ENCODE results near the gene NME4. TPM values are rescaled to one million over a fixed set of nuclear protein-coding genes. Genes with fewer than 3 reads are reported as not detected.

NME4 gene
- total RNA-seq, 1 donor from 2014 or later = 154 TPM

GRCh38 chr16:397736-398332 is 835 bp downstream of the NME4 start:
- Mint-ChIP-seq H3K9me3 (ENCODE audit: low read depth) (no peaks in the 10 kb centered on the region), H3K4me1 (ENCODE audit: low read depth) (peaks cover 9% of the 10 kb centered on the region), H3K4me3 (ENCODE audit: low read depth) (peak overlapping the region; percentile 61), H3K36me3 (ENCODE audit: insufficient read depth) (no peaks in the 10 kb centered on the region), H3K27me3 (no peaks in the 10 kb centered on the region), H3K27ac (peak overlapping the region; percentile 86)
- DNase-seq (ENCODE audit: low spot score, unreplicated experiment) = peak; percentile 75
- TF ChIP-seq CTCF (IDR thresholded peaks at IDR 0.05; ENCODE audit: unreplicated experiment) = peak; percentile 55

- TF ChIP-seq CTCF (IDR thresholded peaks at IDR 0.05; ENCODE audit: unreplicated experiment) = no peak
- no peak for DNase-seq (ENCODE audit: low spot score, unreplicated experiment)
- H3K27me3 Mint-ChIP-seq = no peaks in the 10 kb centered on the region
- peaks cover 9% of the 10 kb centered on the region for H3K4me1 Mint-ChIP-seq (ENCODE audit: low read depth)
- H3K36me3 Mint-ChIP-seq (ENCODE audit: insufficient read depth) = no peaks in the 10 kb centered on the region
- H3K9me3 Mint-ChIP-seq (ENCODE audit: low read depth) = no peaks in the 10 kb centered on the region
- H3K4me3 Mint-ChIP-seq (ENCODE audit: low read depth) = peak overlapping the region; percentile 61
- H3K27ac Mint-ChIP-seq = peak overlapping the region; percentile 86
Measured at GRCh38 chr16:398561-399339, 1.8 kb downstream of the NME4 start.

- H3K9me3 Mint-ChIP-seq (ENCODE audit: low read depth) = no peaks in the 10 kb centered on the region
- no peaks in the 10 kb centered on the region for H3K36me3 Mint-ChIP-seq (ENCODE audit: insufficient read depth)
- peaks cover 9% of the 10 kb centered on the region for H3K4me1 Mint-ChIP-seq (ENCODE audit: low read depth)
- no peak for TF ChIP-seq CTCF (IDR thresholded peaks at IDR 0.05; ENCODE audit: unreplicated experiment)
- H3K27ac Mint-ChIP-seq = no peak overlapping the region
- DNase-seq (ENCODE audit: low spot score, unreplicated experiment) = no peak
- no peaks in the 10 kb centered on the region for H3K27me3 Mint-ChIP-seq
- H3K4me3 Mint-ChIP-seq (ENCODE audit: low read depth) = no peak overlapping the region
Measured at GRCh38 chr16:399340-400019, 2.5 kb downstream of the NME4 start.

GRCh38 chr16:400061-400591 is 3.1 kb downstream of the NME4 start:
- no peaks in the 10 kb centered on the region for H3K27me3 Mint-ChIP-seq
- H3K9me3 Mint-ChIP-seq (ENCODE audit: low read depth) = no peaks in the 10 kb centered on the region
- no peaks in the 10 kb centered on the region for H3K36me3 Mint-ChIP-seq (ENCODE audit: insufficient read depth)
- DNase-seq (ENCODE audit: low spot score, unreplicated experiment) = no peak
- peak overlapping the region; percentile 81 for H3K4me3 Mint-ChIP-seq (ENCODE audit: low read depth)
- peaks cover 9% of the 10 kb centered on the region for H3K4me1 Mint-ChIP-seq (ENCODE audit: low read depth)
- peak overlapping the region; percentile 49 for H3K27ac Mint-ChIP-seq
- TF ChIP-seq CTCF (IDR thresholded peaks at IDR 0.05; ENCODE audit: unreplicated experiment) = no peak

Measured in progenitor cell of endocrine pancreas (in vitro differentiated cells).